ENCODE measurements around the gene UBE2E3. TPM values are rescaled to one million over a fixed set of nuclear protein-coding genes. Genes with fewer than 3 reads are reported as not detected.

Gene UBE2E3
- total and polyA plus RNA-seq, 2 of the 4 experiments (the other 2 are of a cell fraction): 106 to 114 TPM

DNA sequence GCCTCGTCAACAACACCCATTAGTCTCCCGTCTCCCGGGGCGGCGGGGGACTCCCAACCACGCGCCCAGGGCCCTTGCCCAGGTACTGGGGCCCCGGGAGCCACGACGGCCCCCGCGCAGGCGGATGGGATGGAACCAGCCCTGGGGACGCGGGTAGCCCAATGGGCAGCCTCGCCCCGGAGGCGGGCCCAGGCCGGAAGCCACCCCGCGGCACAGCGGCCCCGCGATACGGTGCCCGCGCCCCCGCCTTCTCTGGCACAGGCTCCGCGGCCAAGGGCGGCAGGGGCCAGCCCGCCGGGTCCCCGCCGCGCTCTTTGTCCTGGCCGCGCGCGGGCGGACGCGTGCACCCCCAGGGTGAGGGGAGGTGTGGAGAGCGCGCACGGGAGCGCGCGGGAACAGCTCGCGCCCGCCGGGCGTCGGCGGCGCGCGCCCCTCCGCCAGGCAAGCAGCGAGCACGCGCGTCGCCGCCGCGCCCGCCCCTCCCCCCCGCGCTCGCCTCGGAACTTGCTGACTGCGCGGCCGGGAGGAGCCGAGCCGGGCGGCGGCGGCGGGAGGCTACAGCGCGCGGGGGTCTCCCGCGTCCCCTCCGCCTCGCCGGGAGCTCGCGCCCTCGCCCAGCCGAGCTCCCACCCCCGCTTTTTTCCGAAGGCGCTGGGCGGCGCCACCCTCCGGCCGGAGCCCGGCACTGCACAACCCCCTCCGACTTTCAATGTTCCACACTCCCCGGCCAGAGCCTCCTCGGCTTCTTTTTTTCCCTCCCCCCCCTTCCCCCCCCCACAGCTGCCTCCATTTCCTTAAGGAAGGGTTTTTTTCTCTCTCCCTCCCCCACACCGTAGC, at the start of gene UBE2E3 (continued):
- TF ChIP-seq, protein P1, sequence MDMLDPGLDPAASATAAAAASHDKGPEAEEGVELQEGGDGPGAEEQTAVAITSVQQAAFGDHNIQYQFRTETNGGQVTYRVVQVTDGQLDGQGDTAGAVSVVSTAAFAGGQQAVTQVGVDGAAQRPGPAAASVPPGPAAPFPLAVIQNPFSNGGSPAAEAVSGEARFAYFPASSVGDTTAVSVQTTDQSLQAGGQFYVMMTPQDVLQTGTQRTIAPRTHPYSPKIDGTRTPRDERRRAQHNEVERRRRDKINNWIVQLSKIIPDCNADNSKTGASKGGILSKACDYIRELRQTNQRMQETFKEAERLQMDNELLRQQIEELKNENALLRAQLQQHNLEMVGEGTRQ (IDR thresholded peaks at IDR 0.05; ENCODE audit: low read depth, low read length): no peak
- TF ChIP-seq MXI1 (IDR thresholded peaks at IDR 0.05; ENCODE audit: borderline replicate concordance, low read depth, low read length): no peak
- TF ChIP-seq BHLHE40 (IDR thresholded peaks at IDR 0.05; ENCODE audit: low read depth, low read length): no peak
- peak; percentile 61; the same call in 1 of the 2 replicates for TF ChIP-seq MAZ (IDR thresholded peaks at IDR 0.05; ENCODE audit: borderline replicate concordance, low read depth, low read length)
- TF ChIP-seq RAD21 (IDR thresholded peaks at IDR 0.05; ENCODE audit: low read length): peak; percentile 67
- TF ChIP-seq CEBPB (IDR thresholded peaks at IDR 0.05; ENCODE audit: low read depth, low read length): no peak
